Left ventricle myocardium inferior (tissue), 1 donor: ENCODE data around the gene SLC7A14. TPM values are rescaled to one million over a fixed set of nuclear protein-coding genes. Genes with fewer than 3 reads are reported as not detected.
"Not testable (repeated sequence)": the region's sequence is repeated elsewhere in the genome, so short reads cannot be mapped to it uniquely, and the experiment has no call there.

Experiments
- DNase-seq: peaks from one replicate; pipeline ENCODE4 v3.0.0-alpha.2; 2020
- H3K27ac ChIP-seq: fragments of 200-600 bp; replicated peaks from 2 replicates; pipeline ENCODE4 v1.8.0; 2021
- H3K27me3 ChIP-seq: fragments of 200-600 bp; 2 replicates; pipeline ENCODE4 v1.8.0; 2021; ENCODE audit warnings: low read depth
- H3K36me3 ChIP-seq: fragments of 200-600 bp; 2 replicates; pipeline ENCODE4 v1.8.0; 2021
- H3K4me1 ChIP-seq: fragments of 200-600 bp; 2 replicates; pipeline ENCODE4 v1.8.0; 2021
- H3K4me3 ChIP-seq: fragments of 200-600 bp; 2 replicates; pipeline ENCODE4 v1.8.0; 2021; ENCODE audit warnings: mild to moderate bottlenecking, moderate library complexity
- H3K9me3 ChIP-seq: fragments of 200-600 bp; replicated peaks from 2 replicates; pipeline ENCODE4 v1.8.0; 2021
- intact Hi-C: fragments of 100-400 bp; cut with micrococcal nuclease; formaldehyde crosslinking; loops from one replicate; pipeline ENCODE4 v1.11.0; 2022
- total RNA-seq: library from RNA; stranded (reverse); fragmentation: NEBNext Ultra II Directional; extraction: Animal tissue kit (Norgen Biotek cat#: 25700); gene quantifications from one replicate; pipeline ENCODE4 v1.2.1, GENCODE V29; 2021
- TF ChIP-seq, protein P1 (sequence below): fragments of 200-600 bp; IDR thresholded peaks from 2 replicates; pipeline ENCODE4 v1.8.0; 2021; ENCODE audit warnings: antibody characterized with exemption, mild to moderate bottlenecking, borderline replicate concordance
- donor health status: DM: no; HTN: yes; CAD: no; lungs with severe emphysema.

The SLC7A14 gene
- total RNA-seq, 1 donor from 2014 or later: not detected

DNA sequence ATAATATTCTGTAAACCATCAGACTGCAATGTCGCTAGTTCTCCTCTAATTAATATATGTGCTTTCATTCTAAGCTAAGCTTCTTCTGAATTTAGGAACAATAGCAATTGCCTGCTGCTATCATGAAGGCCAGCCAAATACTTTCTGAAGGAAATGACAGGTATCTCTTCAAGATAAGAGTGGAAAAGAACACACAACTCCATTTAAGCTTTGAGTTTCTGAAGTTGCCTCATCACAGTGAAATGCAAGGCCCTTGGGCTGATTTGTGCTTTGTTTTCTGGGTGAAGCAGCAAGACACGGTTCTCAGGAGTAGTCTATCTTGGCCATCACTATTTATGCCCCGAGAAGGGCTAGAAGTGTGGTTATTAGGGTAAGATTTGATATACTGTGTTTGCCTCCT lies 6.2 kb downstream of the SLC7A14 start:
- Histone ChIP-seq H3K27ac (no peak overlapping the region), H3K27me3 (peaks cover 32% of the 10 kb centered on the region), H3K4me1 (peaks cover 4% of the 10 kb centered on the region), H3K36me3 (no peaks in the 10 kb centered on the region), H3K9me3 (no peaks in the 10 kb centered on the region), H3K4me3 (no peak overlapping the region)
- DNase-seq: no peak
- TF ChIP-seq, protein P1, sequence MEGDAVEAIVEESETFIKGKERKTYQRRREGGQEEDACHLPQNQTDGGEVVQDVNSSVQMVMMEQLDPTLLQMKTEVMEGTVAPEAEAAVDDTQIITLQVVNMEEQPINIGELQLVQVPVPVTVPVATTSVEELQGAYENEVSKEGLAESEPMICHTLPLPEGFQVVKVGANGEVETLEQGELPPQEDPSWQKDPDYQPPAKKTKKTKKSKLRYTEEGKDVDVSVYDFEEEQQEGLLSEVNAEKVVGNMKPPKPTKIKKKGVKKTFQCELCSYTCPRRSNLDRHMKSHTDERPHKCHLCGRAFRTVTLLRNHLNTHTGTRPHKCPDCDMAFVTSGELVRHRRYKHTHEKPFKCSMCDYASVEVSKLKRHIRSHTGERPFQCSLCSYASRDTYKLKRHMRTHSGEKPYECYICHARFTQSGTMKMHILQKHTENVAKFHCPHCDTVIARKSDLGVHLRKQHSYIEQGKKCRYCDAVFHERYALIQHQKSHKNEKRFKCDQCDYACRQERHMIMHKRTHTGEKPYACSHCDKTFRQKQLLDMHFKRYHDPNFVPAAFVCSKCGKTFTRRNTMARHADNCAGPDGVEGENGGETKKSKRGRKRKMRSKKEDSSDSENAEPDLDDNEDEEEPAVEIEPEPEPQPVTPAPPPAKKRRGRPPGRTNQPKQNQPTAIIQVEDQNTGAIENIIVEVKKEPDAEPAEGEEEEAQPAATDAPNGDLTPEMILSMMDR: no peak
- intact Hi-C loops: no loop called here

DNA sequence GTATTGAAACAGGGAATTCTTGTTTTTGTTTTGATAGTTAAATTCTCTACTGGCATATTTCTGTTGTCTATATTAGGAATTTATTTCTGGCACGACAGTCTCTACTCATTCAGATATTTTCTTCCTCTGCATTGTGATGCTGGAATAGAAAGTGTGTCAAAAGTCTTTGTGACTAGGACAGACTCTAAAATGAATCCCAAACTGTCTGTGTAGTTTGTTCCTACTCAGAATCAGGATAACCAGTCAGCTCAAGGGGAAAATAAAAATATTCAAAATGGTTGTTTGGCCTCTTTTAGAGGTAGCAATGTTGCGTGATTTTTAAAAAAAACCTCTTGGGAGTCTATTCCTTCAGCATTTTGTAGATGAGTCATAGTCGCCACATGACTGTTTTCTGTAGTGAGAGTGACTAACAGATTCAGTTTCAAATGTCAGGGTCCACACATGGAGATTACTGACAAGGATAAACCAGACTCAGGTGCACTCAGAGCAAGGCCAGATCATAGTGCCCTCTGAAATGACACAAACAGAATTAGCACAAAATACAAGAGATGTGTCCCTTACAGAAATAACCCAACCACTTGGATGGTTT lies 13.1 kb downstream of the SLC7A14 start:
- Histone ChIP-seq H3K4me1 (peaks cover 8% of the 10 kb centered on the region), H3K36me3 (no peaks in the 10 kb centered on the region), H3K9me3 (no peaks in the 10 kb centered on the region), H3K4me3 (no peak overlapping the region), H3K27me3 (no peaks in the 10 kb centered on the region), H3K27ac (no peak overlapping the region)
- DNase-seq: no peak
- intact Hi-C loops: no loop called here
- TF ChIP-seq, protein P1: no peak

DNA sequence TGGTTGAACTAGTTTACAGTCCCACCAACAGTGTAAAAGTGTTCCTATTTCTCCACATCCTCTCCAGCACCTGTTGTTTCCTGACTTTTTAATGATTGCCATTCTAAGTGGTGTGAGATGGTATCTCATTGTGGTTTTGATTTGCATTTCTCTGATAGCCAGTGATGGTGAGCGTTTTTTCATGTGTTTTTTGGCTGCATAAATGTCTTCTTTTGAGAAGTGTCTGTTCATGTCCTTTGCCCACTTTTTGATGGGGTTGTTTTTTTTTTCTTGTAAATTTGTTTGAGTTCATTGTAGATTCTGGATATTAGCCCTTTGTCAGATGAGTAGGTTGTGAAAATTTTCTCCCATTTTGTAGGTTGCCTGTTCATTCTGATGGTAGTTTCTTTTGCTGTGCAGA lies 18.3 kb downstream of the SLC7A14 start:
- H3K27ac ChIP-seq, H3K36me3 ChIP-seq, H3K4me1 ChIP-seq, H3K27me3 ChIP-seq, H3K9me3 ChIP-seq, DNase-seq, intact Hi-C loops, H3K4me3 ChIP-seq: not testable (repeated sequence)

DNA sequence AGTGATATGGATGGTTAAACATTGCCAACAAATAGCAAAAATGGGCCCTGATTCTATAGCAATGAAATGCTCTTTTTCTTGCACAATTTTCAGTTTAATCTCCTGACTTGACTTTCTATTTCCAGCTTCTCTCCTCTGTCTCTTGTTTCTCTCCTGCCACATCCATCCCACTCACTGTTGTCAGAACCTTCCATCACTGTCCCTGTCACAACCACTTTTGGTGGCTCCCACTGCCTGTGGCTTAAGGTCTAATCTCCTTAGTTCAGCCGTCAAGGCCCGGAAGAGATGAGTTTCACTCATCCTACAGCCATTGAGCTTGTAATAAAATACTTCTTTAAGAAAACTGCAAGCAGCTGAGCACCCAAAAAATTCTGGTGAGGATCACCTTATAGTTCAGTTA lies 19.5 kb downstream of the SLC7A14 start:
- intact Hi-C loops: no loop called here
- H3K27ac ChIP-seq: no peak overlapping the region
- no peaks in the 10 kb centered on the region for H3K27me3 ChIP-seq
- H3K4me1 ChIP-seq: peaks cover 6% of the 10 kb centered on the region
- no peak for DNase-seq
- TF ChIP-seq, protein P1: no peak
- H3K4me3 ChIP-seq: no peak overlapping the region
- no peaks in the 10 kb centered on the region for H3K9me3 ChIP-seq
- H3K36me3 ChIP-seq: no peaks in the 10 kb centered on the region

DNA sequence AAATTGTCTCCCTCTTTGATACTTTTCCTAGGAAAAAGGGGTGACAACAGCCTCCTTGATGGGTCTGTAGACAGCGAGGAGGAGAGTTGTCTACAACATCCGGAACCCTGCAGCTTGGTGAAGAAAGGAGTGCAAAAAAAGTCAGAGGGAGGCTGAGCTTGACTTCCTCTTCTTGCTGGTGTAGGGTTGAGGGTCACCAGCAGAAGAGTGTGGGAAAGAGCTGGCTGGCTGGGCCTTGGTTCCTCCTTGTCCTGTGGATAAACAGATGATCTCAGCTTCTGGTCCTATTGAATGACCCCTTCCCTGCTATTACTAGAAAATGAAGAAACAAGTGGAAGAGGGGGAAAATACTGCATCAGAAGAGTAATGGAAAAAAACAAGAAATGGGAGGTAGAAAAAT lies 20.4 kb downstream of the SLC7A14 start:
- intact Hi-C loops: no loop called here
- TF ChIP-seq, protein P1: no peak

DNA sequence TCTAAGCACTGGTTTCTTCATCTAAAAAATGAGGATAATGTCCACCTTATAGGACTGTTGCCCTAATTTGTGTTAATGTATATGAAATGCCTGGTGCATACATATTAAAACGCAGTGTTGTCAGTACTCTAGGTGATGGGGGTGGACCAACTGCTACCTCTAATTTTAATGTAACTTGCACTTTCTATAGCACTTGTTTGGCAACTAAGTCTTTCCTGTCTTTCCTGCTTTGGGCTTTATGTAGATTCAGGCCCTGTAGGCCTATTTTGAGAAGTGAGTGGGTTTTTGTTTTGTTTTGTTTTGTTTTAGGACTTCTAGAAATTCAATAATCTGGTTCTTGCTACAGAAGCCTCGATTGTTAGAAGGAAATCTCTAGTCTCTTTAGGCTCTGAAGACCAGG lies 21.2 kb downstream of the SLC7A14 start:
- intact Hi-C loops: no loop called here
- Histone ChIP-seq H3K4me3 (no peak overlapping the region), H3K27me3 (no peaks in the 10 kb centered on the region), H3K9me3 (no peaks in the 10 kb centered on the region), H3K27ac (no peak overlapping the region), H3K4me1 (peaks cover 6% of the 10 kb centered on the region), H3K36me3 (no peaks in the 10 kb centered on the region)
- TF ChIP-seq, protein P1: no peak
- no peak for DNase-seq

More for the DNA sequence above, 20.4 kb downstream of the SLC7A14 start:
- no peaks in the 10 kb centered on the region for H3K9me3 ChIP-seq
- no peaks in the 10 kb centered on the region for H3K27me3 ChIP-seq
- no peak overlapping the region for H3K27ac ChIP-seq
- H3K4me3 ChIP-seq: no peak overlapping the region
- no peak for DNase-seq
- H3K4me1 ChIP-seq: peaks cover 6% of the 10 kb centered on the region
- H3K36me3 ChIP-seq: no peaks in the 10 kb centered on the region
